SU-DHL-6 (cell line): ENCODE results near the gene FAM83C.
A peak's percentile ranks its signal among the peaks of the same experiment; 100 is the strongest.

Source experiments
- H2AFZ ChIP-seq: fragments of 200-600 bp; sonication (generic); 2 replicates; pipeline ENCODE4 v1.6.1; 2014; ENCODE audit warnings: low read depth, mild to moderate bottlenecking, moderate library complexity, mixed read lengths, antibody characterized with exemption, low read length; ENCODE audit not compliant: severe bottlenecking
- H3F3A ChIP-seq: fragments of 200-600 bp; shearing (Covaris generic); 2 replicates; pipeline ENCODE4 v1.6.0; 2016; ENCODE audit warnings: antibody characterized with exemption, mild to moderate bottlenecking; ENCODE audit not compliant: insufficient read depth
- H3K27ac ChIP-seq: fragments of 200-600 bp; sonication (generic); 2 replicates; pipeline ENCODE4 v1.5.1; 2016; ENCODE audit warnings: low read depth, mild to moderate bottlenecking, low read length, moderate library complexity, mixed read lengths
- H3K27me3 ChIP-seq: fragments of 200-600 bp; sonication (generic), shearing (Covaris generic); 2 replicates; pipeline ENCODE4 v1.6.0; 2014; ENCODE audit warnings: mild to moderate bottlenecking, low read length
- H3K36me3 ChIP-seq: fragments of 200-600 bp; sonication (generic); 2 replicates; pipeline ENCODE4 v1.6.1; 2014; ENCODE audit warnings: mild to moderate bottlenecking, low read length, mixed read lengths
- H3K4me2 ChIP-seq: fragments of 300-600, 200-600 bp; shearing (Covaris generic), sonication (generic); 2 replicates; pipeline ENCODE4 v1.6.0; 2014; ENCODE audit warnings: low read length, low read depth, mild to moderate bottlenecking; ENCODE audit not compliant: poor library complexity, severe bottlenecking
- H3K4me3 ChIP-seq: fragments of 200-600 bp; sonication (generic); 2 replicates; pipeline ENCODE4 v1.5.1; 2014; ENCODE audit warnings: antibody characterized with exemption, low read length, mild to moderate bottlenecking, mixed read lengths; ENCODE audit not compliant: insufficient read depth, poor library complexity, severe bottlenecking
- H3K79me2 ChIP-seq: fragments of 200-600 bp; sonication (generic); 2 replicates; pipeline ENCODE4 v1.6.1; 2014; ENCODE audit warnings: mild to moderate bottlenecking, low read length, moderate library complexity; ENCODE audit not compliant: insufficient read depth
- H3K9ac ChIP-seq: fragments of 200-600 bp; sonication (generic); 2 replicates; pipeline ENCODE4 v1.7.0; 2014; ENCODE audit warnings: mild to moderate bottlenecking, low read length
- H3K9me2 ChIP-seq: fragments of 200-600 bp; sonication (generic); replicated peaks from 2 replicates; pipeline ENCODE4 v1.6.1; 2014; ENCODE audit warnings: low read length; ENCODE audit not compliant: insufficient read depth
- H3K9me3 ChIP-seq: fragments of 200-600 bp; sonication (generic); 2 replicates; pipeline ENCODE4 v1.6.1; 2014; ENCODE audit warnings: low read length, mixed read lengths; ENCODE audit not compliant: insufficient read depth
- H4K20me1 ChIP-seq: fragments of 200-600 bp; sonication (generic); 2 replicates; pipeline ENCODE4 v1.6.1; 2014; ENCODE audit warnings: low read depth, mild to moderate bottlenecking, antibody characterized with exemption, low read length, moderate library complexity, mixed read lengths
- EZH2phosphoT487 ChIP-seq: fragments of 200-600 bp; sonication (generic), shearing (Covaris generic); conservative IDR thresholded peaks from 2 replicates; pipeline ENCODE4 v1.6.1; 2018; ENCODE audit warnings: mild to moderate bottlenecking, antibody characterized with exemption, low read length, moderate library complexity, mixed read lengths
- TF ChIP-seq, protein P1 (sequence below): fragments of 200-600 bp; sonication (generic); IDR thresholded peaks from one replicate; pipeline ENCODE4 v1.5.1; 2017; ENCODE audit warnings: antibody characterized with exemption, mild to moderate bottlenecking, low read length, moderate library complexity; ENCODE audit not compliant: insufficient read depth, poor library complexity, severe bottlenecking

Gene FAM83C

GRCh38 chr20:35277531-35278395 is 14.5 kb downstream of the FAM83C start, which contains the start of gene MMP24OS:
TSS of gene MMP24OS (minus strand) at chr20:35278122. CDS start at chr20:35277929, 193 bp downstream.
- Histone ChIP-seq H2AFZ (peak within 1 kb of the TSS; percentile 55), H3K9me3 (no peaks in the 10 kb centered on the region), H4K20me1 (no peaks in the 10 kb centered on the region), H3K79me2 (peaks cover 17% of the 10 kb centered on the region; the same call in 1 of the 2 replicates), H3K27ac (peak within 1 kb of the TSS; percentile 74), H3K27me3 (no peaks in the 10 kb centered on the region), H3K36me3 (0 out of 2 replicates have a peak, but pooled peaks cover 6% of the 10 kb centered on the region), H3K4me2 (peak within 1 kb of the TSS; percentile 89), H3K9me2 (no peaks in the 10 kb centered on the region), H3F3A (peaks cover 20% of the 10 kb centered on the region), H3K4me3 (peak within 1 kb of the TSS; percentile 75), H3K9ac (peak within 1 kb of the TSS; percentile 84)
- TF ChIP-seq EZH2phosphoT487: no peak
- TF ChIP-seq, protein P1, sequence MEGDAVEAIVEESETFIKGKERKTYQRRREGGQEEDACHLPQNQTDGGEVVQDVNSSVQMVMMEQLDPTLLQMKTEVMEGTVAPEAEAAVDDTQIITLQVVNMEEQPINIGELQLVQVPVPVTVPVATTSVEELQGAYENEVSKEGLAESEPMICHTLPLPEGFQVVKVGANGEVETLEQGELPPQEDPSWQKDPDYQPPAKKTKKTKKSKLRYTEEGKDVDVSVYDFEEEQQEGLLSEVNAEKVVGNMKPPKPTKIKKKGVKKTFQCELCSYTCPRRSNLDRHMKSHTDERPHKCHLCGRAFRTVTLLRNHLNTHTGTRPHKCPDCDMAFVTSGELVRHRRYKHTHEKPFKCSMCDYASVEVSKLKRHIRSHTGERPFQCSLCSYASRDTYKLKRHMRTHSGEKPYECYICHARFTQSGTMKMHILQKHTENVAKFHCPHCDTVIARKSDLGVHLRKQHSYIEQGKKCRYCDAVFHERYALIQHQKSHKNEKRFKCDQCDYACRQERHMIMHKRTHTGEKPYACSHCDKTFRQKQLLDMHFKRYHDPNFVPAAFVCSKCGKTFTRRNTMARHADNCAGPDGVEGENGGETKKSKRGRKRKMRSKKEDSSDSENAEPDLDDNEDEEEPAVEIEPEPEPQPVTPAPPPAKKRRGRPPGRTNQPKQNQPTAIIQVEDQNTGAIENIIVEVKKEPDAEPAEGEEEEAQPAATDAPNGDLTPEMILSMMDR: no peak

- H3K79me2 ChIP-seq: peaks cover 10% of the 10 kb centered on the region; the same call in 1 of the 2 replicates
- H3K9me2 ChIP-seq: no peaks in the 10 kb centered on the region
- peak overlapping the region; percentile 55 for H2AFZ ChIP-seq
- peaks cover 20% of the 10 kb centered on the region for H3F3A ChIP-seq
- H3K4me3 ChIP-seq: peak overlapping the region; percentile 75
- peak overlapping the region; percentile 89 for H3K4me2 ChIP-seq
- H3K9me3 ChIP-seq: no peaks in the 10 kb centered on the region
- TF ChIP-seq EZH2phosphoT487: no peak
- TF ChIP-seq, protein P1: no peak
- H3K27ac ChIP-seq: peak overlapping the region; percentile 74
- H3K36me3 ChIP-seq: 0 out of 2 replicates have a peak, but pooled peaks cover 4% of the 10 kb centered on the region
- H3K27me3 ChIP-seq: no peaks in the 10 kb centered on the region
- no peaks in the 10 kb centered on the region for H4K20me1 ChIP-seq
- H3K9ac ChIP-seq: peak overlapping the region; percentile 84
These were observed 15.1 kb downstream of the FAM83C start for GRCh38 chr20:35277127-35277526.

- no peaks in the 10 kb centered on the region for H3K27me3 ChIP-seq
- H3K36me3 ChIP-seq: 0 out of 2 replicates have a peak, but pooled peaks cover 4% of the 10 kb centered on the region
- TF ChIP-seq, protein P1: no peak
- H3K79me2 ChIP-seq: peaks cover 9% of the 10 kb centered on the region; the same call in 1 of the 2 replicates
- H3K9ac ChIP-seq: peak overlapping the region; percentile 84
- H3K27ac ChIP-seq: no peak overlapping the region
- no peaks in the 10 kb centered on the region for H4K20me1 ChIP-seq
- peak overlapping the region; percentile 75 for H3K4me3 ChIP-seq
- H3K4me2 ChIP-seq: peak overlapping the region; percentile 89
- H3K9me2 ChIP-seq: no peaks in the 10 kb centered on the region
- H3F3A ChIP-seq: peaks cover 20% of the 10 kb centered on the region
- H2AFZ ChIP-seq: no peak overlapping the region
- H3K9me3 ChIP-seq: no peaks in the 10 kb centered on the region
These were observed 15.8 kb downstream of the FAM83C start for GRCh38 chr20:35276408-35276807.
